ENCODE data around the gene STN1.

The STN1 gene

DNA sequence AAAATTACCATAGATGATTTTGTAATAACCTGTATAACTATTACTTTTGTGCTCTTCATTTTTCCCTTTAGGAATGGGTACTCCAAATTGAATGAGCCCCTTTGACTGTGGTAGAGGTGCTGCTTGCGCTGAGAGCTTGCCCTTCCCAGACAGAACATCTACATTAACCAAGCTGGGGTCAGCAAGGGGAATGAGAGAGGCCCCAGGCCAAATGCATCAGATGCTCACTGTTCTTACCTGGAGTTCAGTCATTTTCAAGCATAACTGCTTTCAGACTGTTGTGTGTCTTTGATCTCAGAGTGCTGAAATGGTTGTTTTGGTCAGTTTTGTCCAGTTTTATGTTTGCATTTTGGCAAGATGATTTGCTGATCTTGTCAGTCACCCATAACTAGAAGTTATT is 7.6 kb upstream of the STN1 start:
- Histone ChIP-seq H3K23ac (ENCODE audit: low read length) (no peak overlapping the region), H3K4me1 (ENCODE audit: control insufficient read depth in 1 of 2, insufficient read depth in 2 of 2, low read length in 2 of 2) (peaks cover 14 to 16% of the 10 kb centered on the region in 2 experiments), H3K9ac (ENCODE audit: low read length) (no peak overlapping the region), H3K18ac (ENCODE audit: low read length) (no peak overlapping the region), H3K4me2 (ENCODE audit: low read length) (no peak overlapping the region), H4K91ac (ENCODE audit: low read depth, low read length) (no peak overlapping the region), H3K27ac (ENCODE audit: low read depth, low read length) (peak overlapping the region; percentile 59), H3K14ac (ENCODE audit: low read length) (no peak overlapping the region), H2BK5ac (ENCODE audit: low read depth, low read length, poor library complexity) (no peak overlapping the region), H3K79me1 (ENCODE audit: low read length) (peaks cover 13% of the 10 kb centered on the region), H2AK5ac (ENCODE audit: low read length) (no peak overlapping the region), H2BK120ac (ENCODE audit: insufficient read depth, low read length, poor library complexity) (no peak overlapping the region), H3K27me3 (ENCODE audit: insufficient read depth, low read length) (no peaks in the 10 kb centered on the region), H3K4ac (ENCODE audit: low read depth, low read length) (no peak overlapping the region), H3K4me3 (ENCODE audit: low read depth, low read length) (no peak overlapping the region), H2AFZ (ENCODE audit: insufficient read depth, low read length, poor library complexity) (no peak overlapping the region), H3K36me3 (ENCODE audit: control insufficient read depth in 1 of 2, insufficient read depth in 2 of 2, low read length in 2 of 2) (no peaks in the 10 kb centered on the region), H4K12ac (ENCODE audit: low read depth, low read length) (no peak overlapping the region), H3K79me2 (ENCODE audit: control insufficient read depth, insufficient read depth, low read length, poor library complexity) (no peaks in the 10 kb centered on the region), H3K9me3 (ENCODE audit: insufficient read depth, low read depth, low read length) (no peaks in the 10 kb centered on the region), H2BK12ac (ENCODE audit: low read length) (no peak overlapping the region), H4K8ac (ENCODE audit: low read depth, low read length) (no peak overlapping the region)
- no CpG with 5 or more reads among the region's 1 CpG for WGBS (ENCODE audit: extremely low coverage, insufficient coverage, insufficient read length)
- DNase-seq, result no peak

GRCh38 chr10:103923502-103923901 is 5.5 kb upstream of the STN1 start:
- no peak overlapping the region for H3K14ac ChIP-seq (ENCODE audit: low read length)

DNA sequence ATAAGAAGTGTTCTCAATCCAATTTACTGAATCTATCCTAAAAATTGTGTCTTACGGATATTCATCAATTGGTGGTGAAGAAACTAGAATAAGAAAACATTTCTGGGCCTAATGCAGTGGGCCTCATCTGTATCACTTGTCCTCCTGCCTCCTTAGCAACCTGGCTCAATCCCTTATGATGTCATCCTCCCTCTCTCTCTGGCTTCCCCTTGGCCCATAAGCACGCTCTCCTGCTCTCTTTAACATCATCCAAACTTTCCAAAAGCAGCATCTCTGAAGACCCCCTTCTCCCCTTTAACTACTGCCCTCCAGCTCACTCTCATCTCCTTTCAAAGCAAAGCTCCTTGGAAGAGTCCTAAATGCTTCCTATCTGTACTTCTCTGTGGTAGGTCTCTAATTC is 4.7 kb upstream of the STN1 start:
- H3K36me3 ChIP-seq (ENCODE audit: control insufficient read depth in 1 of 2, insufficient read depth in 2 of 2, low read length in 2 of 2), result no peaks in the 10 kb centered on the region
- peak overlapping the region; percentile 42 for H2BK5ac ChIP-seq (ENCODE audit: low read depth, low read length, poor library complexity)
- H3K9me3 ChIP-seq (ENCODE audit: insufficient read depth, low read depth, low read length), result no peaks in the 10 kb centered on the region
- H2AK5ac ChIP-seq (ENCODE audit: low read length), result no peak overlapping the region
- H3K4me3 ChIP-seq (ENCODE audit: low read depth, low read length), result no peak overlapping the region
- no peak overlapping the region for H3K4ac ChIP-seq (ENCODE audit: low read depth, low read length)
- no peak overlapping the region for H3K18ac ChIP-seq (ENCODE audit: low read length)
- H3K27me3 ChIP-seq (ENCODE audit: insufficient read depth, low read length), result no peaks in the 10 kb centered on the region
- H3K4me1 ChIP-seq (ENCODE audit: control insufficient read depth in 1 of 2, insufficient read depth in 2 of 2, low read length in 2 of 2), result peaks cover 8 to 16% of the 10 kb centered on the region in 2 experiments
- H2AFZ ChIP-seq (ENCODE audit: insufficient read depth, low read length, poor library complexity), result no peak overlapping the region
- H4K12ac ChIP-seq (ENCODE audit: low read depth, low read length), result no peak overlapping the region
- peaks cover 2% of the 10 kb centered on the region for H3K79me2 ChIP-seq (ENCODE audit: control insufficient read depth, insufficient read depth, low read length, poor library complexity)
- H3K27ac ChIP-seq (ENCODE audit: low read depth, low read length), result peak overlapping the region; percentile 12
- DNase-seq, result no peak
- no peak overlapping the region for H3K14ac ChIP-seq (ENCODE audit: low read length)
- H4K91ac ChIP-seq (ENCODE audit: low read depth, low read length), result peak overlapping the region; percentile 52
- peaks cover 12% of the 10 kb centered on the region for H3K79me1 ChIP-seq (ENCODE audit: low read length)
- no peak overlapping the region for H3K4me2 ChIP-seq (ENCODE audit: low read length)
- WGBS (ENCODE audit: extremely low coverage, insufficient coverage, insufficient read length), result no CpG with 5 or more reads among the region's 2 CpGs
- peak overlapping the region; percentile 26 for H2BK120ac ChIP-seq (ENCODE audit: insufficient read depth, low read length, poor library complexity)
- no peak overlapping the region for H4K8ac ChIP-seq (ENCODE audit: low read depth, low read length)
- no peak overlapping the region for H3K9ac ChIP-seq (ENCODE audit: low read length)
- H2BK12ac ChIP-seq (ENCODE audit: low read length), result peak overlapping the region; percentile 44
- no peak overlapping the region for H3K23ac ChIP-seq (ENCODE audit: low read length)

More at GRCh38 chr10:103923502-103923901, 5.5 kb upstream of the STN1 start:
- Histone ChIP-seq H3K4ac (ENCODE audit: low read depth, low read length) (no peak overlapping the region), H3K9ac (ENCODE audit: low read length) (no peak overlapping the region), H3K79me2 (ENCODE audit: control insufficient read depth, insufficient read depth, low read length, poor library complexity) (no peaks in the 10 kb centered on the region), H3K4me1 (ENCODE audit: control insufficient read depth in 1 of 2, insufficient read depth in 2 of 2, low read length in 2 of 2) (peaks cover 8 to 16% of the 10 kb centered on the region in 2 experiments), H3K4me2 (ENCODE audit: low read length) (no peak overlapping the region), H3K4me3 (ENCODE audit: low read depth, low read length) (no peak overlapping the region), H3K27ac (ENCODE audit: low read depth, low read length) (peak overlapping the region; percentile 7), H2AFZ (ENCODE audit: insufficient read depth, low read length, poor library complexity) (no peak overlapping the region), H3K27me3 (ENCODE audit: insufficient read depth, low read length) (no peaks in the 10 kb centered on the region), H2BK5ac (ENCODE audit: low read depth, low read length, poor library complexity) (no peak overlapping the region), H3K23ac (ENCODE audit: low read length) (no peak overlapping the region), H3K18ac (ENCODE audit: low read length) (no peak overlapping the region), H3K79me1 (ENCODE audit: low read length) (peaks cover 10% of the 10 kb centered on the region), H3K9me3 (ENCODE audit: insufficient read depth, low read depth, low read length) (no peaks in the 10 kb centered on the region), H2AK5ac (ENCODE audit: low read length) (no peak overlapping the region), H2BK12ac (ENCODE audit: low read length) (no peak overlapping the region), H4K12ac (ENCODE audit: low read depth, low read length) (no peak overlapping the region), H4K91ac (ENCODE audit: low read depth, low read length) (no peak overlapping the region), H4K8ac (ENCODE audit: low read depth, low read length) (no peak overlapping the region), H2BK120ac (ENCODE audit: insufficient read depth, low read length, poor library complexity) (no peak overlapping the region), H3K36me3 (ENCODE audit: control insufficient read depth in 1 of 2, insufficient read depth in 2 of 2, low read length in 2 of 2) (no peaks in the 10 kb centered on the region)
- DNase-seq, result peak; percentile 32 to 71
- no CpG with 5 or more reads among the region's 3 CpGs for WGBS (ENCODE audit: extremely low coverage, insufficient coverage, insufficient read length)

DNA sequence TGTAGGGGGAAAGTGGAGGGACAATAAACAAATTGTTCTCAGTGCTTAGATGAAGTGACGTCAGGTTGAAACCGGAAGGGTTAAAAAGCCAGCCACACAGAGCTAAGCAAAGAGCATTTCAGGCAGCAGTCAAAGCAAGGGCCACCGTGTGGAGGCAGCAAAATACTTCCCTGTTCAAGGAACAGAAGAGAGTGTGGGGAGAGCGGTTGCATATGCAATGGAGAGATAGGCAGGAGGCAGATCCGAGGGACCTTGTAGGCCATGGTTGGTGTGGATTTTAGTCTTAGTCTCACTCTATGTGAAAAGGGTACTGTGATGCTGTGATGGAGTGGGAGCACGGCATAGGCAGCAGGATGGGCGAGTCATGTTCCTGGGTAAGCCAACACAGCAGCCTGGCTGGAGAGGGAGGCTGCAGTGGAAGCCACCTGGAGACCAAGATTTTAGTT is 3.8 kb upstream of the STN1 start:
- Histone ChIP-seq H3K4me2 (ENCODE audit: low read length) (no peak overlapping the region), H3K23ac (ENCODE audit: low read length) (no peak overlapping the region), H3K4me1 (ENCODE audit: control insufficient read depth in 1 of 2, insufficient read depth in 2 of 2, low read length in 2 of 2) (peaks cover 12 to 21% of the 10 kb centered on the region in 2 experiments), H3K9me3 (ENCODE audit: insufficient read depth, low read depth, low read length) (no peaks in the 10 kb centered on the region), H2AFZ (ENCODE audit: insufficient read depth, low read length, poor library complexity) (no peak overlapping the region), H3K18ac (ENCODE audit: low read length) (peak overlapping the region; percentile 0), H4K12ac (ENCODE audit: low read depth, low read length) (no peak overlapping the region), H3K36me3 (ENCODE audit: control insufficient read depth in 1 of 2, insufficient read depth in 2 of 2, low read length in 2 of 2) (no peaks in the 10 kb centered on the region), H4K91ac (ENCODE audit: low read depth, low read length) (peak overlapping the region; percentile 55), H2BK120ac (ENCODE audit: insufficient read depth, low read length, poor library complexity) (no peak overlapping the region), H3K79me2 (ENCODE audit: control insufficient read depth, insufficient read depth, low read length, poor library complexity) (peaks cover 7% of the 10 kb centered on the region), H3K27me3 (ENCODE audit: insufficient read depth, low read length) (no peaks in the 10 kb centered on the region), H3K4ac (ENCODE audit: low read depth, low read length) (no peak overlapping the region), H3K9ac (ENCODE audit: low read length) (no peak overlapping the region), H2AK5ac (ENCODE audit: low read length) (no peak overlapping the region), H3K4me3 (ENCODE audit: low read depth, low read length) (no peak overlapping the region), H2BK5ac (ENCODE audit: low read depth, low read length, poor library complexity) (peak overlapping the region; percentile 22), H3K14ac (ENCODE audit: low read length) (peak overlapping the region; percentile 46), H2BK12ac (ENCODE audit: low read length) (peak overlapping the region; percentile 78), H3K27ac (ENCODE audit: low read depth, low read length) (no peak overlapping the region), H3K79me1 (ENCODE audit: low read length) (peaks cover 17% of the 10 kb centered on the region), H4K8ac (ENCODE audit: low read depth, low read length) (no peak overlapping the region)
- DNase-seq, result no peak
- WGBS (ENCODE audit: extremely low coverage, insufficient coverage, insufficient read length), result no CpG with 5 or more reads among the region's 7 CpGs
